GM19324 (cell line): ENCODE results near the gene ADAMTS19.

Experiments used
- ATAC-seq: cut with Tn5 transposase; IDR thresholded peaks from one replicate; pipeline ENCODE4 v1.9.1; 2021; ENCODE audit warnings: mild to moderate bottlenecking, moderate library complexity; ENCODE audit not compliant: unreplicated experiment, low FRiP score

ADAMTS19 gene

DNA sequence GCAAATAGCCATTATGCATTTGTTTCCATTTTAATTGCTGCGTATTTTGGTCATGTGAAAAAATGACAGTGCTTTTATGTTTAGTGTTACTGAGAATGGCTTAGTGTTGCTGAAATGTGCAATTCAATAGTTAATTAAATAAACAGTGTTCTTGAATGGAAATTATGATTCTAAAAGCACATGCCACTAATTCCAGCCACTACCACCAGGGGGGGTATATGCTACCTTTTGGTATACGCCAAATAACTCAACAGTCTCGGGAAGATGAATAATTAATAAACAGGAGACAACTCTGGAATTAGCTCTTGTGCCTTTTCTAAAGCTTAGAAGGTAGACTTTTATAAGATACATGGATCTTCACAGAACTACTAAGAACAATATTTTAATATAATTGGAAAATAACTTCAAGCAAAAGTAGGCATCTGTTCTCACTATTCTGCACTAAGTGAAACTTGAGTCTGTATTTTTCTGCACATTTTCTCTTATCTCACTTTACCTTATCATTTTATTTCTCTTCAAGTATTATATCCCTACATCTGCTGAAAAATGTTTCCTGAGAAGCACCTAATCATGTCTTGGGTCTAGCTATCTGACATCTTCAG, 204.3 kb downstream of the ADAMTS19 start:
- ATAC-seq, result no peak

DNA sequence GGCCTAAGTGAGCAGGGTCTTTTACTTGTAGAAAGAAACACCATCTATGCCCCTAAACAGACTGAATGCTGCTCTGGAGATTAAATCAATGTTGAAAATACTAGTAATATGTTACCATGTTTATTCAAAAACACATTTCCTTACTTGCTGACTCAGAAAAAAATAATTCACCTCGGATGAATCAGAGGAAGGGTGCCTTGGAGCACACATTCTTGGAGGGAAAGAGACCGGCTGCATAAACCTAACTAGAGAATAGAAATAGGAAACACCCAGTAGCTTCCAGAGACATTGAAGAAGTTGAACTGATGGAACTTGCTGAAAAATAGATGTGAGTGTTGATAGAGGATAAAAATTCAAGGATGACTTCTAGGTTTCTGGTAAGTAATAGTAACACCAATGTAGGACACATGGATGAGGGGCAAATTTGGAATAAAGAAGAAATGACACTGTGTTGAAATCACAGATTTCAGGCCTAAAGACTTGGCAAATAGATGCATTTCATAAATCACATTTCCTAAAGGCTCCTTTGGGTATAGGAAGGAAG, 210.9 kb downstream of the ADAMTS19 start:
- ATAC-seq, result no peak

DNA sequence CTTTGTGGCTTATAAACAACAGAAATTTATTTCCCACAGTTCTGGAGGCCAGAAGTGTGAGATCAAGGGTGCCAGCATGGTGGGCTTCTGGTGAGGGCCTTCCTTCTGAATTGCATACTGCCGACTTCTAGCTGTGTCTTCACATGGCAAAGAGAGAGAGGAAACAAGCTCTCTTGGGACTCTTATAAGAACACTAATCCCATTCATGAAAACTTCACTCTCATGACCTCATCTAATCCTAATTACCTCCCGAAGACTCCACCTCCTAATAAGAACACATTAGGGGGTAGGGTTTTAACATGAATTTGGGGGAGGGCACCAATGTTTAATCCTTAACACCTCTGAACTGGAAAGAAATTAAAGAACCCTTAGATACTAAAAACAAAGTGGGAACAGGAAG, 211.9 kb downstream of the ADAMTS19 start:
- no peak for ATAC-seq

DNA sequence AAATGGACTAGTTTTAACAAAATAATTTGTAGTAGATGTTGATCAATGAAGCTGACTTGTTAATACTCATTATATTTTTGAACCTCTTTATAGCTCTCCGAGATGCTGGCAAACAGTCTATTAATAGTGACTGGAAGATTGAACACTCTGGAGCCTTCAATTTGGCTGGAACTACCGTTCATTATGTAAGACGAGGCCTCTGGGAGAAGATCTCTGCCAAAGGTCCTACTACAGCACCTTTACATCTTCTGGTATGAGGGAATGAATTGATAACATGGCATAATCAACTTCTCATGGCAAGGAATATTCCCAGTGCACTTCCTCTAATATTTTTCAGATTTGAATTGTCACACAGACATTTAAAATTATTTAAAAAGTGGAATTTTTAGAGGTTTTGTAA, 219.6 kb downstream of the ADAMTS19 start:
- no peak for ATAC-seq

DNA sequence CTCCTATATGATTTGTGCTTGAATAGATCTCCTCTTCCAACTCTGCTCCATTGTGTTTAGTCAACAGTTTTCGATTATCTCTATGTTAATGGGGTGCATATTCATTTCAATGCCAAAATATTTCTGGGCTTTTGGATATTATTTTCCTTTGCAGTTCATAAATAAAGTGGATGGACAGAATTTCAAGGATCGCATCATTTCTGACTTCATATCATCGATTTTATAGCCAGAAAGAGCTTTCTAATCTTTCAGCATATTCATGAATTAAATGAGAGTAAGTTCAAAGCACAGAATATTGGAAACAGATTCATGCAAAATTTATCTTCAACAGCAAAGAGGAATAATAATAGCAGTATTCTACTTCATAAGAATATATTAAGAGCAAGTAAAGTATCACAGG, 227.8 kb downstream of the ADAMTS19 start:
- ATAC-seq, result no peak

DNA sequence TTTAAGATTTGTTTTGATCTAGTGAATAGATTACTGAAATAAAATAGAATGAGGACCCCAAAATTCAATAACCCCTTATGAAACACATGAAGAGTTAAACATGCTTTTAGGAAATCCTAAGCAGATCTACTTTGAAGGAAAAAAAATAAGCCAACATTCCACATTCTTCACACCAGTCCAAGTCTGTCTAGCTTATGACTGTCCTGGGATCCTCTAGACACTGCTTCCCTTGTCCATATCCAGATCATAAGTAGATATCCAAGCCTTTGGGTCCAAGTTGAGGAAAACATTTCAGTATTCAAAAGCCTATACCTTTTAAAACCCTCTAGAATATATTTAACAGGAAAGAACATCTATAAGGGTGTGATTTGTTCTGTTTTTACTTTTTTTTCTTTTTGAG, 228.9 kb downstream of the ADAMTS19 start:
- ATAC-seq, result no peak

DNA sequence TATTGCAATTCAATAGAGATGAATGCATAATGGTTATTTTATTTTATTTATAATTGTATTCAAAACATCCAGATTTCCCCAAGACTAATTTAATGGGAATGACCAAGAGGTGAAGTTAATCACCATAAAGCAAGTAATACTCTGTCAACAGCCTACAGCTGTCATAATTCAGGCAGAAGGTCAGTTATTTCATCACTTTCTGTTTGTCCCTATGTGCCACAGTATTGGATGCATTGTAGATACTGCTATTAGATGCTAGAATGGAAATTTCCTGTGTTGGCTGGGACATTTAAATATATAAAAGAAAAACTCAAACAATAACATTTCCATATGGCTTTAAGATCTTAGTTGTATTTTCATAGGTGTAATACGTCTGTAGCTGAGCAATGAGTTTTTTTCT, 231.1 kb downstream of the ADAMTS19 start:
- no peak for ATAC-seq

DNA sequence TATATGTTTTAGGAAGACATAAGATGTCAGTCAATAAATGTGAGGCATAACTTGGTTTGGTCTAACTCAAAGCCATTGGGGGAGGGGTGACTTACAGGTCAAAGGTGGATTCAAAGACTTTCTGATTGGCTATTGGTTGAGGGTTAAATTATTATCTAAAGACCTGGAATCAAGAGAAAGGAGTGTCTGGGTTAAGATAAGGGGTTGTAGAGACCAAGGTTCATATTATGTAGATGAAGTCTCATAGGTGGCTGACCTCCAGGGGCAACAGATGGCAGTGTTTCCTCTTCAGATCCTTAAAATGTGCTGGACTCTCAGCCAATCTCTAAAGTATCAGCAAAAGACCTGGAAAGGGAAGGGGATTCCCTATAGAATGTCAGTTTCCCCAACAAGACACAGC, 236.5 kb downstream of the ADAMTS19 start:
- no peak for ATAC-seq

DNA sequence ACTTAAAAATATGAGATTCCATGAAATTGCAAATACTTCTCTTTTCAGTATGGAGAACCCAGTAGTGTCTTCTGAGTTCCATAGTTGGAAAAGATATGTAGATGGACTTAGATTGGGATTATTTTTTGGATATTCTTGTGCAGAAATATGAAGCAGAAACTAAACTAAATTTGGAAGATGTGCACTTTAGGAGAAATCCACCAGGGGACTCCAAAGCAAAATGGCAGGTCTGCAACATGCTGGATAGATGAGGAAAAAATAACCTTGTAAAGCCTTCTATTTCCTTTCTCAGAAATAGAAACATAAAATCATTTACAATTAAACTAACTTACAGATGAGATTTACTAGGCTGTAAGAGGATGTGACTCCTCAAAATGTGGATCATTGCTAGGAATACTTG, 238.6 kb downstream of the ADAMTS19 start:
- no peak for ATAC-seq

DNA sequence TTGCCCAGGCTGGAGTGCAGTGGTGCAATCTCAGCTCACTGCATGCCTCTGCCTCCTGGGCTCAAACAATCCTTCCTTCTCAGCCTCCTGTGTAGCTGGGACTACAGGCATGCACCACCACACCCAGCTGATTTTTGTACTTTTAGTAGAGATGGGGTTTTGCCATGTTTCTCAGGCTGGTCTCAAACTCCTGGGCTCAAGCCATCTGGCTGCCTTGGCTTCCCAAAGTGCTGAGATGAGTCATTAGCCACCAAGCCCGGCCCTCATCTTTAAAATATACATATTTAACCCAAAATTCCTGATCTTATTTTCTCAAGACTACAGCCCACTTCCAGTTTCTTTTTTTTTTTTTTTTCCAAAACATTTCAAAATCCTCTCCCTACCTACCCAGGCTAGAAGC, 256.1 kb downstream of the ADAMTS19 start:
- no peak for ATAC-seq

DNA sequence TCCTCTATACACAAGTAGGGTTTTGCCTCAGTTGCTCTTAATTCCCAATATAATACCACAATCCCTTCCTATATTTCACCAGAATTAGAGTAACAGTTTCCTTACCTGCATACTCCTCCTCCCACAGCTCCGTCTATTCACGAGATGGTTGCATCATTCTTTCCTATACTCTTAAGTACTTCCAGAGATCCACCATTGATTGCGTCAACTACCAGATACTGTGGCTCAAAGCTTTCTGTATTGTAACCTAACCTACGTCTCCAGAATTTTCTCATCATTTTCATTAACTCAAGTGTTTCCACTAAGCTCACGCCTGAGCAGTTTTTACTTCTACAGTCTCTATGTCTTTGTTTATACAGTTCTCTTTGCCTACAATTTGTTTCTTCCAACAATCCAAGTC, 256.6 kb downstream of the ADAMTS19 start:
- no peak for ATAC-seq

DNA sequence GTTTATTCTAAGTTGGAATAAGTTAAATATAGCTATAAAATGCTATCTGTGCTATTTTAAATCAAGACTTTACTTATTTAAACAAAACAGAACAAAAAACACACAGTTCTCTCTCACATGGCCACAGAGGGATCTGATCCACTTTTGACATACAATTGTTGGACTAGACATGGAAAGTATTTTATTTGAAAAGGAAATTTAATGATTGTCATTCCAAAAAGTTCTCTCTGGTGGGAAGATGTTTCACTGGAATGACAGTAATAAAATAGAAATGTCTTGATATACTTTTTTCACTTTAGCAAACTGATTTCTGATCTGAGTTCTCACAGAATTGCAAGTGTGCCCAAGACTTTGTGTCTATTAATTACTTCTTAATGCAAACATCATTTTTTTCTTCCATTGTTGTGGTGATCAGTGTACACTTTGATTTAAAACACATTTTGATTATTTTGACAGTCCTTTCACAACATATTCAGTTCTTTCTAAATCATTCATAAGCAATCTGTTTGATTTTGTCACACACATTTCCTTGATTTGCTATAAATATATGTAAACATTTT, 257.7 kb downstream of the ADAMTS19 start:
- ATAC-seq, result no peak

DNA sequence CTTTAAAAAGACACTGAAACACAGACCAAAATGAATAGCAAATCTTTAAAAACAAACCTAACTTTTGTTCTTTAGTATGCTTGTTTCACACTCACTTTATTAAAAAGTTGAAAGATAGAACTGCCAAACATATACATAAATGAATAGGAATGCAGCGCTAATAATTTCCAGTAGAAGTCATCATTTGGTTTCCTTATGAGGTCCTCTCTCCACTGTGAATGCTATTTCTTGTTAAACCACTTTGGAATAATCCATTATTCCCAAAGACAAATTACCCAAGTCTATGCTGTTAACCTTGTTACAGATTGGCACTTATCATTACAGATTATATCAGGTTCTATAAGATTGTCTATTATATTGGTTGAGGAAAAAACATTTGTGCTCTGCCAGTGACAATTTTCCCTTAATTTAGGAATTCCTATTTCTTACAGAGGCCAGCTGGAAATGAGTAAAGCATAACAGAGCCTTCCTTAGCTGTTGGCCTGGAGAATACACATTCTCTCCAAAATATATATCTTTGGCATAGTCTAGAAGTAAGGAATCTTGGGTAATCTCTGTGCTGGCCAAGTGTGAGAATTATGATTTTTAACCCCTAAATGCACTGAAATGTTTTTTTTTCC, 258.5 kb downstream of the ADAMTS19 start:
- no peak for ATAC-seq

DNA sequence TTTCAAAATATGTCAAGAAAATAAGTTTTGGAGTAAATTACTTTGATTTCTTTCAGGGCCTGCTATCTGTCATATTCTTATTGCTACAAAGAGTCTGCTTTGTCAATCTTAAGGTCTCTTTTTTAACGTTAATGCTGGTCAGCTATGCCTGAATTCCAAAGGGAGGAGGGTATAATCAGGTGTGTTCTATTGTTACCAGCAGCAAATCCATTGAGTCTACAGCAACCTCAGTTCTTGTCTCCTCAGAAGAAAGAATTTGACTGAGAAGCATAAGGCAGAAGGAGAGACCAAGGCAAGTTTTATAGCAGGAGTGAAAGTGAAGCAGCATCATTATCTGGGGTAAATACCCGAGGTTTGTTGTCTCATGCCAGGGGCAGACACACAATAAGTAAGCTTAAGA, 264.1 kb downstream of the ADAMTS19 start:
- no peak for ATAC-seq

DNA sequence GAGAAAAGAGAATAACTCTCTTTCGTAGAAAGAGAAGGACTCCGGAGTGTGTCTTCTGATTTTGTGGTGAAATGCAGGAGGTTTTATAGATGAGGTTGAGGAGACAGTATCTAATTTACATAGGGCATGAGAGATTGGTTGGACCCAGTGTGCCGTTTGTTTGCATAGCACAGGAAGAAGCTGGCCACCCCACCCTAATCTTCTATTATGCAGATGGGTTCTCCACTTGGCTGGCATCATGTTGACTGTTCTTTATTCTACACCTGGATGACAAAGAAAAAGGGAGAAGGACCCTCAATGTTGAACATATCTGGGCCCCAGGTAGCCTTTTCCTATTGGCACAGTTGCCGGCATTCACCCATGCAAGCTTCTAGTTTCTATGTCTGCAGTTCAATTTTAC, 264.5 kb downstream of the ADAMTS19 start:
- no peak for ATAC-seq

DNA sequence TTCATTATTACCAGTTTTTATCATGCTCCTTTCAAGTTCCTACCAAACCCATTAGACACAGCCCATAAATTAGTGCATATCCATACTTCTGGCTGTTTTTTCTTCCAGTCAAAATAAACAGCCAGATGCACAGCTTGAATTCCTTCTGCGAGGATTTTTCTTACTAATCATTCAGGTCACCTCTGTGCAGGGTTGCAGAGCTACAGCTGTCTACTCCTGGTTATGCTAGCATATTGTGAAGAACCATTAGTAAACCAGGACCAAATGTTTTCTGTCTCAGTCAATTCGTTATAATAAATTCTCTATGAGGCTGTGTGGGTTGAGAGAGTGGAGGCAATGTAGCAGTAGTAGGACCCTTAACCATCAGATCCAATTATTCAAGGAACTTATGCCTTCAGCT, 279.7 kb downstream of the ADAMTS19 start:
- no peak for ATAC-seq

DNA sequence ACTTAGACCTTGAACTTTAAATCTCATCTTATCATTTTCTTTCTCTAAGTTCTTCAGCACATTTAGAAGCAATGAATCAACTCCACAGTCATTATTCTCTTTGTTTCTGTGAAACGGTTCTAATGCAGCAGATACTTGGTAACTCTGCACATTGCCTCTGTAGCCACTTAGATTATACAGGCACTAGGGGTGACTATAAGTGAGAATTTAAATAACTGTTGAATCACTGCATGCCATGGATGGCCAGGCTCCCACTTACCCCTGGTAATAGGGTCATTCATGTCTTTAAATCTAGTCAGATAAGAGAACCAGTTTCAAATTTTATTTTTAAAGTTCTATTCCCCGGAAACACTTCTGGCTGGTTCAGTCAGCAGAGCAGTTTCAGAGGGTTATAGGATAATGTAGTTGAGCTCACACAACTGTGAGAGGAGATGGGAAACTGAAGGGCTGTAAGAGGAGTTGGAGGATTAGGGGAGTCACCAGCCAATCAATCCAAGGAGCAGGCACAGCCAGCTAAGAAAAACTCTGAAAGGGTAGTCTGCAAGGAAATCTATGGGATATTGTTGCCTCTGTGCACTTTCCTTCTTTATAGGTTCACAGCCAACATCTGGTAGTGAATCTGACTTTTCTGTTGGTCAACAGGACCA, 283.6 kb downstream of the ADAMTS19 start:
- ATAC-seq, result no peak

DNA sequence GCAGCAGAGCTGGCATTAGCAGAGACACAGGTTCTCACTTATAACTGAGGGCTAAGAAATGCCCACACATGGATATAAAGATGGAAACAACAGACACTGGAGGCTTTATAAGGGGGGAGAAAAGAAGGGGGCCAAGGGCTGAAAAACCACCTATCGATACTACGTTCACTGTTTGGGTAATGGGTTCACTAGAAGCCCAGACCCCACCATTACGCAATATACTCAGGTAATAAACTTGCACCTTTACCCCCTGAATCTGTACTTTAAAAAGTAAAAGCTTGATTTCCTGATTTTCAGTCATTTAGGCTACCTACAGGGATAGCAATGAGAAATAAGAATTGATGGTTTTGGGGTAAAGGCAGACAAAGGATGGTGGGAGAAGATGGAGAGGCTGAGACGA, 285.9 kb downstream of the ADAMTS19 start:
- no peak for ATAC-seq

DNA sequence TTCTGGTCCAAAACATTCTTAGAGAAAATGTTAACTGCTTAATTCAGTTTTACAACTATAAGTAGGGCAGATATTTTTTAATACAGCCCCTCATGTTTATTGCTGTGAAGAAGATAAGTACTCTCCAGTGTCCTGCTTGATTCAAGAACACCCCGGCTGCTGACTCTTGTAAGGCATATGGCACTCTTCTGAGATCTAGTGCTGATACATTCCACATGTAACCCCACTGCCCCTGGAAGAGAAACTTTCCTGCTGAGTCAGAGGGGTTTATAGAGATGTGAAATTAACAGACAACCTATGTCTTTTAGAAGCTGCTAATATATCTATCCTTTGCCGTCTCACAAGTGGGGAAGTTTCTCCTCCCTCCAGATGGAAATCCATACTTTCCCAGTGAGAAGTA, 286.8 kb downstream of the ADAMTS19 start:
- ATAC-seq, result no peak

DNA sequence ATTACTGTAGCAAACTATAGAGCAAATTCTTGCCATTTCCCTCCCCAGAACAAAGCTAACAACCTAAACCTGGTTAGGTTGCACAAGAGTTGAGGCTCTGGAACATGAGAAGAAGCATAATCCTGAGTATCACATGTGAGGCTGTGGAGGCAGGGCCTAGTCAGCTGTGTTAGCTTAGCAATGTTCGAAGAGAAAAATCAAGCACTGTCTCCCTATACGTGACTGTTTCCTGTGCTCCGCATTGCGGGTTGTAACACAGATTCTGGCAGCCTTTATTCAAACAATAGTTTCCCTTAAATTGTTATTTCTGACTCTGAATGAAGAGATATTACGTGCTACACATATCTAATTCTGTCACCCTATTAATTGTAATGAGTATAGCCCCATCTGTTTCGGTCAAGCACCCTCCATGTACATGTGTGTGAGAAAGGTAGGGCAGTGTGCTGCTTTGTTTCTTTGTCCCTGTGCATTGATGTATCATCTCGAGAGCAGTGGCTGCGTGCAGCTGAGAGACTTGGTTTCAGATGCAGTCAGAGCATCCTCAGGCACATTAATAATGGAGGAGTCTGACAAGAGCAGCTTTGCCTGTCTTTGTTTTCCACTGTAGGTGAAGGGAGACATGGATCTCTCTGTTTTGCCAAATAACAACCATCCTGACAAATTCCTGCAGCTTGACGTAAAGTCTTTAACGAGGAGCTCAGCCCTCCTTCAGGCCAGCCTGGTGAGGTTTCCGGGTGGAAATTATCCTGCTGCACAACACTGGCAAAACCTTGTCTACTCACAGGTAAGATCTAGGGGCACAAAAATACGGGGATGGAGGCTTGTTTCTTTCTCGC, 287.7 kb downstream of the ADAMTS19 start, which contains the start of gene MINAR2:
MINAR2 (plus strand) TSS at position 523 of the 836 bp plus-strand sequence; CDS start at position 620, 97 bp downstream.
- ATAC-seq, result no peak
